ENCODE measurements around the gene PHEX. TPM values are rescaled to one million over a fixed set of nuclear protein-coding genes. Genes with fewer than 3 reads are reported as not detected.

Gene PHEX
- total RNA-seq, 4 donors from 2014 or later = 0.52 to 1.2 (median 0.65) TPM

DNA sequence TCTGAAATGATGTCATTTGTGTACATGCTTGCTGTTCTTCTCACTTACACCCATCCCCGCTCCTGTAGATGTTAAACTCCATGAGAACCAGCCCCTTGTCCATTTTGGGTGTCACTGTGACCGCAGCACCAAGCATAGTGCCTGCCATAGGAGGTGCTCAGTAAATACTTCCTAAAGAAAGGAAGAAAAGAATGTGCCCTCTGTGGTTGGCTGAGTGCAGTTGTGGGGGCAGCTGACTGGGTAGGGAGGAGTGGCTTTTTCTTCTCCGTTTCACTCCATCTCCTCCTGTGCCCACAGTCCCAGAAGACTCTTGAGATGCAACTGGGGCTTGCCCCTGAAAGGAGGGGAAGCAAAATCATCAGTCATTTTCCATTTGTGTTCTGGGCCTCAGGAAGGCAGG lies 25.5 kb downstream of the PHEX start:
- Histone ChIP-seq H3K4me1 (peaks cover 0 to 7% (median 2%) of the 10 kb centered on the region in 4 donors), H3K27me3 (no peaks in the 10 kb centered on the region), H3K4me3 (no peak overlapping the region), H3K27ac (replicated peaks in 1 of 4) (no peak overlapping the region), H3K36me3 (no peaks in the 10 kb centered on the region), H3K9me3 (no peaks in the 10 kb centered on the region)
- WGBS = 74% methylated on average over 3 of the region's 3 CpGs
- TF ChIP-seq, protein P1, sequence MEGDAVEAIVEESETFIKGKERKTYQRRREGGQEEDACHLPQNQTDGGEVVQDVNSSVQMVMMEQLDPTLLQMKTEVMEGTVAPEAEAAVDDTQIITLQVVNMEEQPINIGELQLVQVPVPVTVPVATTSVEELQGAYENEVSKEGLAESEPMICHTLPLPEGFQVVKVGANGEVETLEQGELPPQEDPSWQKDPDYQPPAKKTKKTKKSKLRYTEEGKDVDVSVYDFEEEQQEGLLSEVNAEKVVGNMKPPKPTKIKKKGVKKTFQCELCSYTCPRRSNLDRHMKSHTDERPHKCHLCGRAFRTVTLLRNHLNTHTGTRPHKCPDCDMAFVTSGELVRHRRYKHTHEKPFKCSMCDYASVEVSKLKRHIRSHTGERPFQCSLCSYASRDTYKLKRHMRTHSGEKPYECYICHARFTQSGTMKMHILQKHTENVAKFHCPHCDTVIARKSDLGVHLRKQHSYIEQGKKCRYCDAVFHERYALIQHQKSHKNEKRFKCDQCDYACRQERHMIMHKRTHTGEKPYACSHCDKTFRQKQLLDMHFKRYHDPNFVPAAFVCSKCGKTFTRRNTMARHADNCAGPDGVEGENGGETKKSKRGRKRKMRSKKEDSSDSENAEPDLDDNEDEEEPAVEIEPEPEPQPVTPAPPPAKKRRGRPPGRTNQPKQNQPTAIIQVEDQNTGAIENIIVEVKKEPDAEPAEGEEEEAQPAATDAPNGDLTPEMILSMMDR (IDR thresholded peaks at IDR 0.05) = no peak
- TF ChIP-seq EP300 (IDR thresholded peaks at IDR 0.05) (no peak), POLR2A (IDR thresholded peaks at IDR 0.05; ENCODE audit: low read depth) (no peak), POLR2AphosphoS5 (IDR thresholded peaks at IDR 0.05) (no peak)
- DNase-seq (ENCODE audit: extremely low spot score) = no peak
- intact Hi-C loops (cut with DNase I) = no loop called here

DNA sequence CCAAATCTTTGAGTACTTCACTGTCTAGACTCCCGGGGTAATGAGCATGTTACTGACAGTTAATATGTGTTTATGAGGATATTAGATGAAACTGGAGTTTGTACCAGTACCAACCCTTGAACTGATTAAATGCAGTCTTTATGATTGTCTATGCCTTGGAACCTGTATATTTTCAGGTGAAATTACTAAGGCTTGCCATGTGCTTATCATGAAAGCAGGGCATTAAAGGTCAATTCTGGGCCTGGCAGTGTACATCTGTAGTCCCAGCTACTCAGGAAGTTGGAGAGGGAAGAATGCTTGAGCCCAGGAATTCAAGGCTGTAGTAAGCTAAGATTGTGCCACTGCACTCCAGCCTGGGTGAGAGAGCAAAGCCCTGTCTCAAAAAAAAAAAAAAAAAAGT lies 27.6 kb downstream of the PHEX start:
- Histone ChIP-seq H3K36me3 (no peaks in the 10 kb centered on the region), H3K4me1 (peaks cover 0 to 5% (median 0%) of the 10 kb centered on the region in 4 donors), H3K27me3 (no peaks in the 10 kb centered on the region), H3K9me3 (no peaks in the 10 kb centered on the region), H3K4me3 (no peak overlapping the region), H3K27ac (replicated peaks in 1 of 4) (no peak overlapping the region)
- DNase-seq (ENCODE audit: extremely low spot score) = no peak
- no peak for TF ChIP-seq POLR2A (IDR thresholded peaks at IDR 0.05; ENCODE audit: low read depth)
- TF ChIP-seq EP300 (IDR thresholded peaks at IDR 0.05) = no peak
- TF ChIP-seq POLR2AphosphoS5 (IDR thresholded peaks at IDR 0.05) = no peak
- TF ChIP-seq, protein P1 (IDR thresholded peaks at IDR 0.05) = no peak
- WGBS = 67% methylated on average over 1 of the region's 1 CpG
- intact Hi-C loops (cut with DNase I) = no loop called here

DNA sequence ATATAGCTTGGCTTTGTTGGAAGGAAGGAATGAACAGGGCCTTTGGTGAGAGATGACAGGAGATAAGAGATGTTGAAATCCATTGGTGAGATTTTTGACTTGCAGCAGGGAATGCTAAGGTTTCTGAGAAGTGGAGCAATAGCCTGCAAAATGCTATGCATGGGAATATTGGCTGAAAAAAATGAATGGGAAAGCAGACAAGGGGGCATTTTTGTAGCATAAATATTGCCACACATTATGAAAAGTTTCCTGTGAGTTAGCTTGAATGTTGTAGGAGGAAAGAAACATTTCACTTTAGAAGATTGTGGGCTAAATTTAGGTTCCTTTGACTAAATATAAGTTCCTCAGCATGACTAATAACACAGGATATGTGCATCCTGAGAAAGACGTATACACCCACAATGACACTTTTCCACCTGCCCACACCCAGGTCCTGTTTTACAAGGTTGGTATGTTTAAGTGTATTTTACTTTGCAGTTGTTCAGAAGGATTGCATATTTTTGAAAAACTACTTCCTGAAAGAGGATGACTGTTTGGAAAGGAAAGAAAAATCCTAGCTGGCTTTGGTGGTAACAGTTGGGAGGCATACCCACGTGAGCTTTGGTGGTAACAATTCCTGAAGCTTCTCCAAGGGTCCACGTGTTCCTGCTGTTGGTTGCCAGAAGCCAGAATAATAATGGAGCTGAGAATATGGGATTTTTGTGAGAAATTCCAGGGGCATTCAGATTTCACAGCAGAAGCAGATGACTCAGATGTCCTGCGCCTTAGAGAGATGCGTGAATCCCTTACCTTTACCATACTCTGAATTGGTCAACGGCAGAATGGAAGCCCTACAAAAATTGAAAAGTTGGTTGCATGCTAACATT lies 28.5 kb downstream of the PHEX start:
- no peak overlapping the region for H3K4me3 ChIP-seq
- no peak overlapping the region for H3K27ac ChIP-seq (replicated peaks in 1 of 4)
- intact Hi-C loops (cut with DNase I) = no loop called here
- no peaks in the 10 kb centered on the region for H3K36me3 ChIP-seq
- no peak for DNase-seq (ENCODE audit: extremely low spot score)
- H3K27me3 ChIP-seq = no peaks in the 10 kb centered on the region
- peaks cover 0 to 5% (median 0%) of the 10 kb centered on the region in 4 donors for H3K4me1 ChIP-seq
- no peaks in the 10 kb centered on the region for H3K9me3 ChIP-seq
- 69% methylated on average over 6 of the region's 6 CpGs for WGBS
- TF ChIP-seq POLR2AphosphoS5 (IDR thresholded peaks at IDR 0.05) = no peak
- TF ChIP-seq EP300 (IDR thresholded peaks at IDR 0.05) = no peak
- no peak for TF ChIP-seq POLR2A (IDR thresholded peaks at IDR 0.05; ENCODE audit: low read depth)
- TF ChIP-seq, protein P1 (IDR thresholded peaks at IDR 0.05) = no peak

DNA sequence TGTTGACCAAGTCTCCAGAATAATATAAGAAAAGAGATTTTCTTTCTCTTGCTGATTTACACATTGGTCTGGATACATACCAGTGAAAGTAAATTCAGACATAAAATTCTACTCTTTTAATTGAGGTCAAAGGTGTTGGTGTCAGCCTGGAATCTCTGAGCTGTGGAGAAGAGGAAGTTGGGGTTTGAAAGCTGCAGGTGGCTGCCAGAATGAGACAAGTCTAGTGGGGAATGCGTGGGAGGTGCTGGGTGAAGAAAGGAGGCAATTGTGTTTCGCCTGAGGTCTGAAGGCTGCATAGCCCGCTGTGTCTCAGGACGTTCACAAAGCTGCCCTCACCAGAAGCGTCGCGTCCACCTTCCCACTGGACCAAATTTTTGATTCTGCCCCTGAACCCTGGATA lies 31.2 kb downstream of the PHEX start:
- H3K36me3 ChIP-seq = no peaks in the 10 kb centered on the region
- DNase-seq (ENCODE audit: extremely low spot score) = no peak
- H3K27ac ChIP-seq (replicated peaks in 1 of 4) = no peak overlapping the region
- peaks cover 0 to 5% (median 0%) of the 10 kb centered on the region in 4 donors for H3K4me1 ChIP-seq
- WGBS = 53% methylated on average over 7 of the region's 7 CpGs
- H3K27me3 ChIP-seq = no peaks in the 10 kb centered on the region
- H3K4me3 ChIP-seq = no peak overlapping the region
- no peaks in the 10 kb centered on the region for H3K9me3 ChIP-seq
- TF ChIP-seq, protein P1 (IDR thresholded peaks at IDR 0.05) = no peak
- no peak for TF ChIP-seq POLR2A (IDR thresholded peaks at IDR 0.05; ENCODE audit: low read depth)
- no peak for TF ChIP-seq POLR2AphosphoS5 (IDR thresholded peaks at IDR 0.05)
- no peak for TF ChIP-seq EP300 (IDR thresholded peaks at IDR 0.05)
- intact Hi-C loops (cut with DNase I) = no loop called here

Measured in esophagus muscularis mucosa (tissue), 4 donors.